GM18517 (cell line): ENCODE data around the gene SET.

Experiments
- ATAC-seq: cut with Tn5 transposase; IDR thresholded peaks from one replicate; pipeline ENCODE4 v1.9.1; 2021; ENCODE audit warnings: mild to moderate bottlenecking, moderate library complexity; ENCODE audit not compliant: unreplicated experiment

The SET gene

GRCh38 chr9:128727640-128728248 lies 38.7 kb downstream of the SET start:
- no peak for ATAC-seq

- no peak for ATAC-seq
Observed at GRCh38 chr9:128728298-128728697, 39.3 kb downstream of the SET start.

GRCh38 chr9:128729302-128729701 lies 40.3 kb downstream of the SET start:
- no peak for ATAC-seq

GRCh38 chr9:128729766-128730517 lies 40.9 kb downstream of the SET start:
- ATAC-seq, result no peak

- no peak for ATAC-seq
Observed at GRCh38 chr9:128731093-128731492, 42.1 kb downstream of the SET start.

GRCh38 chr9:128731691-128732090 lies 42.7 kb downstream of the SET start:
- ATAC-seq, result no peak

GRCh38 chr9:128732576-128732975 lies 43.6 kb downstream of the SET start:
- ATAC-seq, result no peak

GRCh38 chr9:128733256-128733655 lies 44.2 kb downstream of the SET start:
- no peak for ATAC-seq

- no peak for ATAC-seq
Observed at GRCh38 chr9:128735373-128735772, 46.4 kb downstream of the SET start.

- no peak for ATAC-seq
Observed at GRCh38 chr9:128742401-128742800, 53.4 kb downstream of the SET start.

GRCh38 chr9:128743421-128743820 lies 54.4 kb downstream of the SET start:
- no peak for ATAC-seq
